ENCODE measurements around the gene CAPN6.

The CAPN6 gene

DNA sequence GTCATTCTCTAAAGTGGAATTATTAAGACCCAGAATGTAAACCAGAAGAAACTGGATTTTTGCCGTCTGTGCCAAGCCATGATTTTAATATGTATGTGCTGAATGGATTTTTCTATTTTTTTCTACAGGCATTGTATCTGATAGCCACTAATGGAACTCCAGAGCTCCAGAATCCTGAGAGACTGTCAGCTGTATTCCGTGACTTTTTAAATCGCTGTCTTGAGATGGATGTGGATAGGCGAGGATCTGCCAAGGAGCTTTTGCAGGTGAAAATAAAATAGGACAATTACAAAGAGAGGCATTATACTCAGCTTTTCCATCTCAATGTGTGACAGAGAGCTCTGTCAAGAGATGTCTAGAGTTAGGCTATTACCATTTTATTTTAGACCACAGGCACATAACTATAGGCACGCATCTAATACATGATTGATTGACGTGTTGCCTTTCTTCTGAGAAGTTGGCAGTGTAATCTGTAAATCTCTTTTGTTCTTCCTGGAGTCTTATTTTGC, 53.9 kb downstream of the CAPN6 start:
- H3K4me3 ChIP-seq (replicated peaks in 1 of 2; ENCODE audit: low read depth in 2 of 2, low read length in 2 of 2), result no peak overlapping the region
- TF ChIP-seq, protein P1, sequence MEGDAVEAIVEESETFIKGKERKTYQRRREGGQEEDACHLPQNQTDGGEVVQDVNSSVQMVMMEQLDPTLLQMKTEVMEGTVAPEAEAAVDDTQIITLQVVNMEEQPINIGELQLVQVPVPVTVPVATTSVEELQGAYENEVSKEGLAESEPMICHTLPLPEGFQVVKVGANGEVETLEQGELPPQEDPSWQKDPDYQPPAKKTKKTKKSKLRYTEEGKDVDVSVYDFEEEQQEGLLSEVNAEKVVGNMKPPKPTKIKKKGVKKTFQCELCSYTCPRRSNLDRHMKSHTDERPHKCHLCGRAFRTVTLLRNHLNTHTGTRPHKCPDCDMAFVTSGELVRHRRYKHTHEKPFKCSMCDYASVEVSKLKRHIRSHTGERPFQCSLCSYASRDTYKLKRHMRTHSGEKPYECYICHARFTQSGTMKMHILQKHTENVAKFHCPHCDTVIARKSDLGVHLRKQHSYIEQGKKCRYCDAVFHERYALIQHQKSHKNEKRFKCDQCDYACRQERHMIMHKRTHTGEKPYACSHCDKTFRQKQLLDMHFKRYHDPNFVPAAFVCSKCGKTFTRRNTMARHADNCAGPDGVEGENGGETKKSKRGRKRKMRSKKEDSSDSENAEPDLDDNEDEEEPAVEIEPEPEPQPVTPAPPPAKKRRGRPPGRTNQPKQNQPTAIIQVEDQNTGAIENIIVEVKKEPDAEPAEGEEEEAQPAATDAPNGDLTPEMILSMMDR (IDR thresholded peaks at IDR 0.05; ENCODE audit: low read depth, low read length), result no peak
- DNase-seq (ENCODE audit: low read depth in 2 of 2), result no peak

DNA sequence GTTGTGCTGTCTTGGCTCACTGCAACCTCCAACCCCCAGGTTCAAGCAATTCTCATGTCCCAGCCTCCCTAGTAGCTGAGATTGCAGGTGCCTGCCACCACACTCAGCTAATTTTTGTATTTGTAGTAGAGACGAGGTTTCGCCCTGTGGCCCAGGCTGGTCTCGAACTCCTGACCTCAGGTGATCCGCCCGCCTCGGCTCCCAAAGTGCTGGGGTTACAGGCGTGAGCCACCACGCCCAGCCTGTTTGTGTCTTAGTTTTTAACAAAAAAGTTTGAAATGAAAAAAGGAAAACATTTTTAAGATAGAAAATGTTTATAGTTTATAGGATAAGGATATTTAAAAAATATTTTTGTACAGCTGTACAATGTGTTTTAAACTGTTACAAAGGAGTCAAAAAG, 62.4 kb downstream of the CAPN6 start:
- H3K4me3 ChIP-seq (replicated peaks in 1 of 2; ENCODE audit: low read depth in 2 of 2, low read length in 2 of 2), result no peak overlapping the region
- DNase-seq (ENCODE audit: low read depth in 2 of 2), result no peak
- TF ChIP-seq, protein P1 (IDR thresholded peaks at IDR 0.05; ENCODE audit: low read depth, low read length), result no peak

DNA sequence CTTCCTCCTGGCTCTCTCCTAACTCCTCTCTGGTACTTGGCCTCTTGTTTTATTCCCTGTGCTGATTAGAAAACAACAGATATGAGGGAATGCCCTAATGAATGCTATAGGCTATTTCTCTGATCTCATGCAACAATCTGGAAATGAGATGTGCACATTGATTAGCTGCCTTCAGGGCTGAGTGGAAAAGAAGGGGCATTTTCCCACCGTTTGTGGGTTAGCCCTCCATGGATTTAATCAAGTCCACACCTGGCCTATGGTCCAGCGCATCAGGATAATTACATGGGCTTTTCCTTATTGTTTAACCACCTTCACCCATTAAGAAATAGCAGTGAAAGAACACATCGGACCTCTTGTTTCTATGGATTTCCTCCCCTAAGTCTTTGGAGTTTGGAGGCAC, 70.0 kb downstream of the CAPN6 start:
- no peak for DNase-seq (ENCODE audit: low read depth in 2 of 2)
- TF ChIP-seq, protein P1 (IDR thresholded peaks at IDR 0.05; ENCODE audit: low read depth, low read length), result no peak
- no peak overlapping the region for H3K4me3 ChIP-seq (replicated peaks in 1 of 2; ENCODE audit: low read depth in 2 of 2, low read length in 2 of 2)

DNA sequence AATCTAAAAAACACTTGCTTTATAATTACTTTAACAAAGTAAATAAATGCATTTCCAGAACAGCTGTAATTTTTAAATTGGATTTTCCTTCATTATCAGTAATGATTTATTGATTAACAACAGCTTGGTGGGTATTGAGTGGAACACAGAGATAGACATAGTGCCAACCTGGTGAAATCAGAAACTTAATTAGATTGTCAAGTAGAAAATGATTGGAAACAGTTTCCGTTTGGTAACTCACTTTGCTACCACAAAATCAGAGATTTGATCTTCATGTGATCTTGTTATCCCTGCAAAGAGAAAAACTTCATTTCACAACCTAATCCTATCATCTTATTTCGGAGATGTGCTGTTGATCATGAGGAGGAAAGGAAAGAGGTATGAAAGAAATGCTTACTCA, 70.8 kb downstream of the CAPN6 start:
- H3K4me3 ChIP-seq (replicated peaks in 1 of 2; ENCODE audit: low read depth in 2 of 2, low read length in 2 of 2), result no peak overlapping the region
- TF ChIP-seq, protein P1 (IDR thresholded peaks at IDR 0.05; ENCODE audit: low read depth, low read length), result no peak
- no peak for DNase-seq (ENCODE audit: low read depth in 2 of 2)

All from cardiac fibroblast (primary cell).